Measurements from ENCODE around the gene RNF112.
"Not testable (repeated sequence)": the region's sequence is repeated elsewhere in the genome, so short reads cannot be mapped to it uniquely, and the experiment has no call there.

The RNF112 gene

GRCh38 chr17:19433255-19433654, 22.2 kb downstream of the RNF112 start:
- Histone ChIP-seq H3K23ac (ENCODE audit: low read depth, low read length, poor library complexity) (no peak overlapping the region), H3K27me3 (ENCODE audit: control insufficient read depth in 3 of 3, insufficient read depth in 3 of 3, low read depth in 1 of 3, low read length in 3 of 3) (peaks cover 0 to 17% (median 0%) of the 10 kb centered on the region in 3 experiments), H2AK5ac (ENCODE audit: low read depth, low read length) (no peak overlapping the region), H3K14ac (ENCODE audit: low read length) (no peak overlapping the region), H2BK120ac (ENCODE audit: low read depth, low read length) (no peak overlapping the region), H3K4me2 (ENCODE audit: insufficient read depth, low read length, poor library complexity, severe bottlenecking) (no peak overlapping the region), H3K27ac (replicated peaks; ENCODE audit: low read length) (no peak overlapping the region), H3K9me3 (replicated peaks in 1 of 2; ENCODE audit: control insufficient read depth in 2 of 2, insufficient read depth in 1 of 2, low read depth in 1 of 2, low read length in 2 of 2) (no peaks in the 10 kb centered on the region), H3K4ac (ENCODE audit: low read length) (no peak overlapping the region), H2BK15ac (ENCODE audit: low read length) (no peak overlapping the region), H2BK5ac (ENCODE audit: low read length) (no peak overlapping the region), H4K91ac (ENCODE audit: low read depth, low read length, poor library complexity) (no peak overlapping the region), H3K36me3 (replicated peaks in 1 of 2; ENCODE audit: control insufficient read depth in 2 of 2, insufficient read depth in 2 of 2, low read length in 2 of 2) (no peaks in the 10 kb centered on the region), H3K4me1 (ENCODE audit: control insufficient read depth in 2 of 2, insufficient read depth in 1 of 2, low read depth in 1 of 2, low read length in 2 of 2) (peaks cover 0 to 14% of the 10 kb centered on the region in 2 donors), H2BK12ac (ENCODE audit: low read length) (no peak overlapping the region), H3K4me3 (ENCODE audit: low read length in 2 of 2) (no peak overlapping the region), H2AFZ (ENCODE audit: low read length) (peak overlapping the region; percentile 59), H3K9ac (ENCODE audit: low read depth, low read length, poor library complexity) (no peak overlapping the region), H4K8ac (ENCODE audit: low read depth, low read length) (no peak overlapping the region), H3K79me1 (ENCODE audit: low read depth, low read length) (no peaks in the 10 kb centered on the region), H3K18ac (ENCODE audit: low read length) (no peak overlapping the region)
- no CpG with 5 or more reads among the region's 5 CpGs for WGBS, 2 donors (ENCODE audit: extremely low coverage in 2 of 2, insufficient read length in 2 of 2, insufficient replicate concordance in 1 of 2)
- DNase-seq (ENCODE audit: low spot score): no peak

- H3K36me3 ChIP-seq (replicated peaks in 1 of 2; ENCODE audit: control insufficient read depth in 2 of 2, insufficient read depth in 2 of 2, low read length in 2 of 2): no peaks in the 10 kb centered on the region
- H3K4me2 ChIP-seq (ENCODE audit: insufficient read depth, low read length, poor library complexity, severe bottlenecking): no peak overlapping the region
- H2BK15ac ChIP-seq (ENCODE audit: low read length): no peak overlapping the region
- no peak overlapping the region for H4K8ac ChIP-seq (ENCODE audit: low read depth, low read length)
- H3K27me3 ChIP-seq (ENCODE audit: control insufficient read depth in 3 of 3, insufficient read depth in 3 of 3, low read depth in 1 of 3, low read length in 3 of 3): peaks cover 0 to 17% (median 0%) of the 10 kb centered on the region in 3 experiments
- no peak overlapping the region for H2BK12ac ChIP-seq (ENCODE audit: low read length)
- no peaks in the 10 kb centered on the region for H3K9me3 ChIP-seq (replicated peaks in 1 of 2; ENCODE audit: control insufficient read depth in 2 of 2, insufficient read depth in 1 of 2, low read depth in 1 of 2, low read length in 2 of 2)
- H3K4me3 ChIP-seq (ENCODE audit: low read length in 2 of 2): no peak overlapping the region
- H3K4me1 ChIP-seq (ENCODE audit: control insufficient read depth in 2 of 2, insufficient read depth in 1 of 2, low read depth in 1 of 2, low read length in 2 of 2): peaks cover 0 to 14% of the 10 kb centered on the region in 2 donors
- H3K18ac ChIP-seq (ENCODE audit: low read length): no peak overlapping the region
- no peak overlapping the region for H2AFZ ChIP-seq (ENCODE audit: low read length)
- H3K27ac ChIP-seq (replicated peaks; ENCODE audit: low read length): no peak overlapping the region
- H4K91ac ChIP-seq (ENCODE audit: low read depth, low read length, poor library complexity): no peak overlapping the region
- no peak overlapping the region for H2AK5ac ChIP-seq (ENCODE audit: low read depth, low read length)
- no peak overlapping the region for H2BK120ac ChIP-seq (ENCODE audit: low read depth, low read length)
- no peak overlapping the region for H3K9ac ChIP-seq (ENCODE audit: low read depth, low read length, poor library complexity)
- H3K23ac ChIP-seq (ENCODE audit: low read depth, low read length, poor library complexity): no peak overlapping the region
- DNase-seq (ENCODE audit: low spot score): no peak
- WGBS, 2 donors (ENCODE audit: extremely low coverage in 2 of 2, insufficient read length in 2 of 2, insufficient replicate concordance in 1 of 2): no CpG with 5 or more reads among the region's 2 CpGs
- H3K79me1 ChIP-seq (ENCODE audit: low read depth, low read length): no peaks in the 10 kb centered on the region
- H3K14ac ChIP-seq (ENCODE audit: low read length): no peak overlapping the region
- H3K4ac ChIP-seq (ENCODE audit: low read length): no peak overlapping the region
- no peak overlapping the region for H2BK5ac ChIP-seq (ENCODE audit: low read length)
These were observed 22.8 kb downstream of the RNF112 start for GRCh38 chr17:19433727-19434340.

- no peaks in the 10 kb centered on the region for H3K27me3 ChIP-seq (ENCODE audit: control insufficient read depth in 3 of 3, insufficient read depth in 3 of 3, low read depth in 1 of 3, low read length in 3 of 3)
- no peak overlapping the region for H2AK5ac ChIP-seq (ENCODE audit: low read depth, low read length)
- no peaks in the 10 kb centered on the region for H3K36me3 ChIP-seq (replicated peaks in 1 of 2; ENCODE audit: control insufficient read depth in 2 of 2, insufficient read depth in 2 of 2, low read length in 2 of 2)
- H2BK15ac ChIP-seq (ENCODE audit: low read length): no peak overlapping the region
- H2AFZ ChIP-seq (ENCODE audit: low read length): no peak overlapping the region
- H3K9ac ChIP-seq (ENCODE audit: low read depth, low read length, poor library complexity): no peak overlapping the region
- peaks cover 6 to 15% of the 10 kb centered on the region in 2 donors for H3K9me3 ChIP-seq (replicated peaks in 1 of 2; ENCODE audit: control insufficient read depth in 2 of 2, insufficient read depth in 1 of 2, low read depth in 1 of 2, low read length in 2 of 2)
- no peak overlapping the region for H4K8ac ChIP-seq (ENCODE audit: low read depth, low read length)
- DNase-seq (ENCODE audit: low spot score): no peak
- H3K14ac ChIP-seq (ENCODE audit: low read length): no peak overlapping the region
- H3K18ac ChIP-seq (ENCODE audit: low read length): no peak overlapping the region
- no peak overlapping the region for H3K23ac ChIP-seq (ENCODE audit: low read depth, low read length, poor library complexity)
- WGBS, 2 donors (ENCODE audit: extremely low coverage in 2 of 2, insufficient read length in 2 of 2, insufficient replicate concordance in 1 of 2): no CpG with 5 or more reads among the region's 1 CpG
- H2BK120ac ChIP-seq (ENCODE audit: low read depth, low read length): no peak overlapping the region
- no peak overlapping the region for H2BK12ac ChIP-seq (ENCODE audit: low read length)
- no peaks in the 10 kb centered on the region for H3K79me1 ChIP-seq (ENCODE audit: low read depth, low read length)
- H3K27ac ChIP-seq (replicated peaks; ENCODE audit: low read length): no peak overlapping the region
- no peak overlapping the region for H3K4ac ChIP-seq (ENCODE audit: low read length)
- H4K91ac ChIP-seq (ENCODE audit: low read depth, low read length, poor library complexity): no peak overlapping the region
- H2BK5ac ChIP-seq (ENCODE audit: low read length): no peak overlapping the region
- no peak overlapping the region for H3K4me3 ChIP-seq (ENCODE audit: low read length in 2 of 2)
- H3K4me1 ChIP-seq (ENCODE audit: control insufficient read depth in 2 of 2, insufficient read depth in 1 of 2, low read depth in 1 of 2, low read length in 2 of 2): peaks cover 0 to 2% of the 10 kb centered on the region in 2 donors
- H3K4me2 ChIP-seq (ENCODE audit: insufficient read depth, low read length, poor library complexity, severe bottlenecking): no peak overlapping the region
These were observed 29.4 kb downstream of the RNF112 start for GRCh38 chr17:19440421-19440820.

GRCh38 chr17:19441288-19441687, 30.3 kb downstream of the RNF112 start:
- not testable (repeated sequence) for H2AFZ ChIP-seq (ENCODE audit: low read length)

More at GRCh38 chr17:19441288-19441687, 30.3 kb downstream of the RNF112 start:
- H3K9ac ChIP-seq (ENCODE audit: low read depth, low read length, poor library complexity); H3K23ac ChIP-seq (ENCODE audit: low read depth, low read length, poor library complexity); H3K4me1 ChIP-seq (ENCODE audit: control insufficient read depth in 2 of 2, insufficient read depth in 1 of 2, low read depth in 1 of 2, low read length in 2 of 2); H4K8ac ChIP-seq (ENCODE audit: low read depth, low read length); H3K27ac ChIP-seq (replicated peaks; ENCODE audit: low read length); DNase-seq (ENCODE audit: low spot score); H3K18ac ChIP-seq (ENCODE audit: low read length); H2BK5ac ChIP-seq (ENCODE audit: low read length); H3K36me3 ChIP-seq (replicated peaks in 1 of 2; ENCODE audit: control insufficient read depth in 2 of 2, insufficient read depth in 2 of 2, low read length in 2 of 2); H3K79me1 ChIP-seq (ENCODE audit: low read depth, low read length); H4K91ac ChIP-seq (ENCODE audit: low read depth, low read length, poor library complexity); H2BK12ac ChIP-seq (ENCODE audit: low read length); H3K4me2 ChIP-seq (ENCODE audit: insufficient read depth, low read length, poor library complexity, severe bottlenecking); H2AK5ac ChIP-seq (ENCODE audit: low read depth, low read length); H3K14ac ChIP-seq (ENCODE audit: low read length); H2BK120ac ChIP-seq (ENCODE audit: low read depth, low read length); H2BK15ac ChIP-seq (ENCODE audit: low read length); H3K4me3 ChIP-seq (ENCODE audit: low read length in 2 of 2); H3K4ac ChIP-seq (ENCODE audit: low read length); H3K27me3 ChIP-seq (ENCODE audit: control insufficient read depth in 3 of 3, insufficient read depth in 3 of 3, low read depth in 1 of 3, low read length in 3 of 3): not testable (repeated sequence)
- WGBS, 2 donors (ENCODE audit: extremely low coverage in 2 of 2, insufficient read length in 2 of 2, insufficient replicate concordance in 1 of 2): no CpG with 5 or more reads among the region's 25 CpGs
- H3K9me3 ChIP-seq (replicated peaks in 1 of 2; ENCODE audit: control insufficient read depth in 2 of 2, insufficient read depth in 1 of 2, low read depth in 1 of 2, low read length in 2 of 2): peaks cover 6 to 17% of the 10 kb centered on the region in 2 donors

Data from neuronal stem cell (in vitro differentiated cells).